ENCODE data around the gene IL1A. TPM values are rescaled to one million over a fixed set of nuclear protein-coding genes. Genes with fewer than 3 reads are reported as not detected.

IL1A gene
- polyA plus RNA-seq, 5 donors, result 0.12 to 0.20 TPM; not detected in 3

- DNase-seq, result no peak
These were observed 9.2 kb upstream of the IL1A start for GRCh38 chr2:112793449-112793978.

GRCh38 chr2:112792419-112792818 lies 8.1 kb upstream of the IL1A start:
- DNase-seq, result no peak

- DNase-seq, result no peak
These were observed 7.5 kb upstream of the IL1A start for GRCh38 chr2:112791693-112792230.

GRCh38 chr2:112791019-112791418 lies 6.7 kb upstream of the IL1A start:
- DNase-seq, result no peak

- DNase-seq, result no peak
These were observed 6.0 kb upstream of the IL1A start for GRCh38 chr2:112790305-112790704.

- no peak for DNase-seq
These were observed 4.9 kb upstream of the IL1A start for GRCh38 chr2:112789186-112789585.

- no peak for DNase-seq
These were observed 4.4 kb upstream of the IL1A start for GRCh38 chr2:112788653-112789052.

- DNase-seq, result no peak
These were observed 3.6 kb upstream of the IL1A start for GRCh38 chr2:112787729-112788393.

GRCh38 chr2:112787294-112787693 lies 3.0 kb upstream of the IL1A start:
- no peak for DNase-seq

GRCh38 chr2:112783187-112783714 lies 1.0 kb downstream of the IL1A start:
- DNase-seq, result no peak

GRCh38 chr2:112782234-112782799 lies 2.0 kb downstream of the IL1A start:
- DNase-seq, result no peak

- no peak for DNase-seq
These were observed 4.7 kb downstream of the IL1A start for GRCh38 chr2:112779598-112779997.

GRCh38 chr2:112777036-112777435 lies 7.3 kb downstream of the IL1A start:
- no peak for DNase-seq

- DNase-seq, result no peak
These were observed 8.2 kb downstream of the IL1A start for GRCh38 chr2:112776113-112776512.

- DNase-seq, result no peak
These were observed 9.6 kb downstream of the IL1A start for GRCh38 chr2:112774536-112775285.

- DNase-seq, result no peak
These were observed 10.7 kb downstream of the IL1A start for GRCh38 chr2:112773556-112773955.

GRCh38 chr2:112772911-112773475 lies 11.3 kb downstream of the IL1A start:
- no peak for DNase-seq

- DNase-seq, result no peak
These were observed 12.0 kb downstream of the IL1A start for GRCh38 chr2:112772322-112772721.

GRCh38 chr2:112768432-112768831 lies 15.9 kb downstream of the IL1A start:
- DNase-seq, result no peak

GRCh38 chr2:112767693-112768330 lies 16.5 kb downstream of the IL1A start:
- no peak for DNase-seq

- DNase-seq, result no peak
These were observed 19.0 kb downstream of the IL1A start for GRCh38 chr2:112765251-112765650.
